HEK293 (cell line): Measurements from ENCODE around the gene ARHGAP26.
A peak's percentile ranks its signal among the peaks of the same experiment; 100 is the strongest.

Source experiments
- CTCF ChIA-PET: fragments of 350-600 bp; formaldehyde crosslinking; extraction: SDS; loops from one replicate; lab custom pipeline; 2021; ENCODE audit warnings: antibody characterized with exemption; lab: Yijun Ruan, JAX
- POLR2A ChIA-PET: fragments of 300-600 bp; formaldehyde crosslinking; extraction: SDS; loops from one replicate; lab custom pipeline; 2020; ENCODE audit warnings: antibody characterized with exemption, inconsistent platforms; lab: Yijun Ruan, JAX
- H3K27ac ChIP-seq: fragments of 200-500 bp; sonication (Bioruptor generic); 2 replicates; pipeline ENCODE4 v1.5.1; 2014; ENCODE audit warnings: low read depth, low read length, control low read depth, inconsistent platforms; ENCODE audit errors: extremely low read depth
- H3K36me3 ChIP-seq, 2 experiments: fragments of 200-500 bp in 1 of 2; sonication (Bioruptor generic) in 1 of 2; 1 replicate in 1 of 2; 2 replicates in 1 of 2; pipeline ENCODE4 v1.5.1; 2014 to 2017; ENCODE audit warnings: inconsistent platforms in 2 of 2, low read length in 2 of 2; ENCODE audit not compliant: control insufficient read depth in 2 of 2, insufficient read depth in 1 of 2
- H3K4me1 ChIP-seq: fragments of 200-500 bp; sonication (Bioruptor generic); 2 replicates; pipeline ENCODE4 v1.5.1; 2014; ENCODE audit warnings: mild to moderate bottlenecking, low read length, inconsistent platforms; ENCODE audit not compliant: control insufficient read depth, insufficient read depth
- H3K4me3 ChIP-seq: 2 replicates; pipeline ENCODE4 v1.5.1; 2011; ENCODE audit warnings: low read depth, mild to moderate bottlenecking, control low read depth, low read length, moderate library complexity
- H3K9me3 ChIP-seq: fragments of 200-500 bp; sonication (Bioruptor generic); 2 replicates; pipeline ENCODE4 v1.5.1; 2014; ENCODE audit warnings: low read depth, low read length, inconsistent platforms; ENCODE audit not compliant: control insufficient read depth, insufficient read depth
- ATF2 ChIP-seq: fragments of 450-650 bp; formaldehyde crosslinking; IDR thresholded peaks from 2 replicates; pipeline ENCODE4 v1.5.1; 2016; ENCODE audit warnings: missing biosample characterization, missing genetic modification characterization, low read depth
- EGR2 ChIP-seq: fragments of 450-650 bp; formaldehyde crosslinking; IDR thresholded peaks from 2 replicates; pipeline ENCODE4 v1.5.1; 2016; ENCODE audit warnings: low read depth, missing biosample characterization, missing genetic modification characterization
- GLIS2 ChIP-seq: fragments of 450-650 bp; formaldehyde crosslinking; IDR thresholded peaks from 2 replicates; pipeline ENCODE4 v1.5.1; 2016; ENCODE audit warnings: missing biosample characterization, missing genetic modification characterization
- KLF7 ChIP-seq: fragments of 450-650 bp; formaldehyde crosslinking; IDR thresholded peaks from 2 replicates; pipeline ENCODE4 v1.5.1; 2016; ENCODE audit warnings: missing biosample characterization, missing genetic modification characterization, borderline replicate concordance
- REPIN1 ChIP-seq: fragments of 450-650 bp; formaldehyde crosslinking; IDR thresholded peaks from 2 replicates; pipeline ENCODE4 v1.5.1; 2017; ENCODE audit warnings: missing biosample characterization, missing genetic modification characterization, low read depth
- SALL2 ChIP-seq: fragments of 450-650 bp; formaldehyde crosslinking; IDR thresholded peaks from 2 replicates; pipeline ENCODE4 v1.5.0; 2017; ENCODE audit warnings: missing biosample characterization, mild to moderate bottlenecking, missing genetic modification characterization, borderline replicate concordance
- ZBTB7A ChIP-seq: fragments of 450-650 bp; formaldehyde crosslinking; IDR thresholded peaks from 2 replicates; pipeline ENCODE4 v1.5.1; 2016; ENCODE audit warnings: low read depth, missing biosample characterization, missing genetic modification characterization
- ZFP41 ChIP-seq: fragments of 450-650 bp; formaldehyde crosslinking; IDR thresholded peaks from 2 replicates; pipeline ENCODE4 v1.5.1; 2016; ENCODE audit warnings: missing biosample characterization, missing genetic modification characterization, borderline replicate concordance
- ZFP69B ChIP-seq: fragments of 450-650 bp; formaldehyde crosslinking; IDR thresholded peaks from 2 replicates; pipeline ENCODE4 v1.5.1; 2016; ENCODE audit warnings: missing biosample characterization, missing genetic modification characterization
- ZNF239 ChIP-seq: fragments of 450-650 bp; formaldehyde crosslinking; IDR thresholded peaks from 2 replicates; pipeline ENCODE4 v1.5.1; 2016; ENCODE audit warnings: missing biosample characterization, missing genetic modification characterization
- ZNF248 ChIP-seq: fragments of 450-650 bp; formaldehyde crosslinking; IDR thresholded peaks from 2 replicates; pipeline ENCODE4 v1.5.1; 2017; ENCODE audit warnings: missing biosample characterization, missing genetic modification characterization
- ZNF292 ChIP-seq: fragments of 450-650 bp; formaldehyde crosslinking; IDR thresholded peaks from 2 replicates; pipeline ENCODE4 v1.5.1; 2016; ENCODE audit warnings: low read depth, missing biosample characterization, missing genetic modification characterization, borderline replicate concordance
- ZNF341 ChIP-seq: fragments of 450-650 bp; formaldehyde crosslinking; IDR thresholded peaks from 2 replicates; pipeline ENCODE4; 2016; ENCODE audit warnings: low read depth, missing biosample characterization, missing genetic modification characterization
- ZNF350 ChIP-seq: fragments of 450-650 bp; formaldehyde crosslinking; IDR thresholded peaks from 2 replicates; pipeline ENCODE4 v1.5.0; 2017; ENCODE audit warnings: missing biosample characterization, mild to moderate bottlenecking, missing genetic modification characterization
- ZNF362 ChIP-seq: fragments of 450-650 bp; formaldehyde crosslinking; IDR thresholded peaks from 2 replicates; pipeline ENCODE4 v1.5.1; 2016; ENCODE audit warnings: missing biosample characterization, missing genetic modification characterization
- ZNF48 ChIP-seq: fragments of 450-650 bp; formaldehyde crosslinking; IDR thresholded peaks from 2 replicates; pipeline ENCODE4 v1.5.1; 2016; ENCODE audit warnings: missing biosample characterization, missing genetic modification characterization
- ZNF488 ChIP-seq: fragments of 450-650 bp; formaldehyde crosslinking; IDR thresholded peaks from 2 replicates; pipeline ENCODE4 v1.5.1; 2016; ENCODE audit warnings: missing biosample characterization, missing genetic modification characterization
- ZNF549 ChIP-seq: fragments of 450-650 bp; IDR thresholded peaks from 2 replicates; pipeline ENCODE4 v1.5.1; 2018; ENCODE audit warnings: missing biosample characterization, missing genetic modification characterization, mild to moderate bottlenecking, inconsistent platforms, moderate library complexity
- ZNF555 ChIP-seq: fragments of 450-650 bp; formaldehyde crosslinking; conservative IDR thresholded peaks from 2 replicates; pipeline ENCODE4 v1.5.1; 2017; ENCODE audit warnings: missing biosample characterization, mild to moderate bottlenecking, missing genetic modification characterization, inconsistent platforms
- ZNF623 ChIP-seq: fragments of 450-650 bp; formaldehyde crosslinking; IDR thresholded peaks from 2 replicates; pipeline ENCODE4 v1.5.1; 2016; ENCODE audit warnings: missing biosample characterization, missing genetic modification characterization
- ZNF664 ChIP-seq: fragments of 450-650 bp; formaldehyde crosslinking; IDR thresholded peaks from 2 replicates; pipeline ENCODE4 v1.5.1; 2016; ENCODE audit warnings: missing biosample characterization, missing genetic modification characterization
- ZNF777 ChIP-seq: fragments of 450-650 bp; formaldehyde crosslinking; IDR thresholded peaks from 2 replicates; pipeline ENCODE4 v1.5.1; 2017; ENCODE audit warnings: missing biosample characterization, missing genetic modification characterization, borderline replicate concordance
- ZNF830 ChIP-seq: fragments of 450-650 bp; IDR thresholded peaks from 2 replicates; pipeline ENCODE4 v1.5.0; 2018; ENCODE audit warnings: missing biosample characterization, missing genetic modification characterization, low read depth, mild to moderate bottlenecking, moderate library complexity
- ZNF837 ChIP-seq: fragments of 450-650 bp; formaldehyde crosslinking; IDR thresholded peaks from 2 replicates; pipeline ENCODE4 v1.5.1; 2016; ENCODE audit warnings: missing biosample characterization, missing genetic modification characterization
- ZNF843 ChIP-seq: fragments of 450-650 bp; formaldehyde crosslinking; IDR thresholded peaks from 2 replicates; pipeline ENCODE4 v1.5.1; 2016; ENCODE audit warnings: missing biosample characterization, missing genetic modification characterization

Gene ARHGAP26

GRCh38 chr5:142944140-142944539 lies 174.0 kb downstream of the ARHGAP26 start:
- H3K36me3 ChIP-seq = no peaks in the 10 kb centered on the region
- H3K4me1 ChIP-seq = no peaks in the 10 kb centered on the region
- H3K9me3 ChIP-seq = no peaks in the 10 kb centered on the region
- ChIA-PET CTCF (no interaction called here), POLR2A (interaction anchor here (0.6 kb wide), 1 partner anchor 30 kb away, joined by 3 read pairs; no protein-coding TSS in a partner anchor)
- H3K4me3 ChIP-seq = no peak overlapping the region
- no peak overlapping the region for H3K27ac ChIP-seq
- TF ChIP-seq ZNF837 (tag by site-specific recombination) (no peak), ZFP69B (tag by site-specific recombination) (no peak), ATF2 (tag by site-specific recombination) (peak; percentile 79), ZFP41 (tag by site-specific recombination) (no peak)

GRCh38 chr5:142945321-142945720 lies 175.1 kb downstream of the ARHGAP26 start:
- Histone ChIP-seq H3K4me1 (no peaks in the 10 kb centered on the region), H3K4me3 (no peak overlapping the region), H3K36me3 (no peaks in the 10 kb centered on the region), H3K9me3 (no peaks in the 10 kb centered on the region), H3K27ac (no peak overlapping the region)
- ChIA-PET POLR2A (no interaction called here), CTCF (interaction anchor here (0.6 to 0.7 kb wide), 2 partner anchors 247 to 565 kb away, joined by 3 read pairs; no protein-coding TSS in a partner anchor)
- TF ChIP-seq ZNF292 (tag by site-specific recombination) (no peak), ZNF623 (tag by site-specific recombination) (no peak), ZNF239 (tag by site-specific recombination) (no peak), ZNF488 (no peak), ZNF555 (tag by site-specific recombination) (no peak), ZNF664 (tag by site-specific recombination) (no peak)

- H3K36me3 ChIP-seq = no peaks in the 10 kb centered on the region
- TF ChIP-seq SALL2 (tag by site-specific recombination) (no peak), EGR2 (tag by site-specific recombination) (no peak), ZBTB7A (no peak), ZNF248 (no peak), ZNF341 (tag by site-specific recombination) (no peak), ZNF362 (no peak), REPIN1 (tag by site-specific recombination) (no peak), ZNF843 (no peak), ZFP41 (tag by site-specific recombination) (no peak), ZNF350 (no peak), GLIS2 (tag by site-specific recombination) (no peak), ZNF549 (tag by site-specific recombination) (no peak), ZNF664 (tag by site-specific recombination) (no peak), ZNF48 (tag by site-specific recombination) (no peak), ZNF777 (tag by site-specific recombination) (no peak), ZNF830 (no peak), KLF7 (tag by site-specific recombination) (no peak)
- POLR2A ChIA-PET = no interaction called here
- H3K4me3 ChIP-seq = no peak overlapping the region
- no peak overlapping the region for H3K27ac ChIP-seq
- CTCF ChIA-PET = interaction anchor here (0.7 to 0.9 kb wide), 2 partner anchors 27 to 565 kb away, joined by 3 read pairs; no protein-coding TSS in a partner anchor
- H3K4me1 ChIP-seq = no peaks in the 10 kb centered on the region
- H3K9me3 ChIP-seq = no peaks in the 10 kb centered on the region
These were observed 175.7 kb downstream of the ARHGAP26 start for GRCh38 chr5:142945845-142946244.
